ENCODE results near the gene KRT36.

KRT36 gene

GRCh38 chr17:41500131-41500911 lies 10.6 kb upstream of the KRT36 start:
- DNase-seq (ENCODE audit: low read depth, low spot score): no peak

DNA sequence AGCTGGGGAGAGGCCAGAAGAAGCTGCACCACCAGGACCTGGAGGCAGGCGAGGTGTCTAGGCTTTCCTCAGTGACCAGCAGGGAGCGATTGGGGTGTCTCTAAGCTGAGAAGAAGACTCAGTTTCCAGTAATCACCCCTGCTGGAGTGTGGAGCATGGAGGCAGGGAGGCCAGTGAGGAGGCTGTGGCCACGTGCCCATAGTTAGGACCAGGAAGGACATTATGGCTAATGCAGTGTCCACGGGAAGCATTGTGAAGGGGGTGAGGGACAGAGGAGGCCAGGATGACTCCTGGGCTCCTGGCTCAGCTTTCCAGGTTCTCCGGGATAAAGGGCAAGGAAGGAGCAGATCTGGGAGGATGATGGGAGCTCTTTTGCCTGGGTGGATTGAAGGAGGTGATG lies 10.0 kb upstream of the KRT36 start:
- no peak for DNase-seq (ENCODE audit: low read depth, low spot score)

DNA sequence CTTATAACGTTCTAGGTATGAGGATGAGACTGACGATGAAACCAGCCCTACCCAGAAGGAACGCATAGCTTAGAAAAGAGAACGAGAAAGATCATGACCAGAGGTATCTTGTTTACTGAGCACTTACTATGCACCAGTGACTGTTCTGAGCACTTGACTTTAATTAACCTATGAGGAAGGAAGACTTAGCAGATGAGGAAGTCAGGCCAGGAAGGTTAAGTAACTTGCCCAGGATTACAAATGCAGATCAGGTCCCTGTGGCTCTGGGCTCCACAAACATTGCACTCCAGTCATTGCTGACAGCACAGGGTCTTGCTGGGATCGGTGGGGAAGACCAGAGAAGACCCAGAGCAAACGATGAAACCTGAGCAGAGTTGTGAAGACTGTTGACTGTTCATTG lies 8.6 kb upstream of the KRT36 start:
- no peak for DNase-seq (ENCODE audit: low read depth, low spot score)

- peak; percentile 39 for DNase-seq (ENCODE audit: low read depth, low spot score)
These were observed 7.2 kb upstream of the KRT36 start for GRCh38 chr17:41496803-41497484.

- DNase-seq (ENCODE audit: low read depth, low spot score): no peak
These were observed 4.8 kb upstream of the KRT36 start for GRCh38 chr17:41494524-41494923.

DNA sequence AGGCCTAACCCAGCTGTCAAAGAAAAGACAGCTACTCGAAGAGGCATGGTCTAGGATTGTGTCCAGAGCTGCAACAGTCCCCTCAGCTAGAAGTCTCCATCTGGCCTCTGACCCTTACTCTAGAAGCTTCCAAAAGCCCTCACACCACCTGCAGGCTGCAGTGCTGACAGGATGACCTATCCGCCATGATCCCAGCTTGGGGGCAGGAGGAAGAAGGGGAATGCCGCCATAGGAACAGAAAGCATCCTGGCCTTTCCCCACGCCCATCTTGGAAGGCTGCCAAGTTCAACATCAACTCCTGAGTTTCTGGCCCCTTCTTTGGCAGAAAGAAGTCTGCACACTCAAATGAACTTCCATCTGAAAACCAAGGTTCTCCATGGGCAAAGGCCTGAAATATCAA lies 3.1 kb upstream of the KRT36 start:
- peak; percentile 85 for DNase-seq (ENCODE audit: low read depth, low spot score)

DNA sequence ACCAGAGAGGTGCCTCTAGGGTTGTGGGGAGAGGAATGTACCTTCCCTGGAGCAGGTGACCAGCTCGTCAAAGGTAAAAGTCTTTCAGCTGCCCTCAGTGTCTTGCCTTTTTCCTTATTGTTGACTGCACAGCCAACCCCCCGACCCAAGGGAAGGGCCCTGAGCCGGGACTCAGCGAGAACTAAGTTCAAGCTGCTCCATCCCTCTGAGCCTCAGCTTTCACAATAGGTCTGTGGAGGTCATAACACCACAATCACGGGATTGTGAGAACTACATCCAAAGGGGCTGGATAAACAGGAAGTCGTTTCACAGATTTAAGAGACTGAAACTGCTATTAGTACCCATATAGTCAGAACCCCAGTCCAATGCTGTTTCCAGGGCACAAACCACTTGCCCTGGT lies 2.6 kb upstream of the KRT36 start:
- DNase-seq (ENCODE audit: low read depth, low spot score): peak; percentile 26

DNA sequence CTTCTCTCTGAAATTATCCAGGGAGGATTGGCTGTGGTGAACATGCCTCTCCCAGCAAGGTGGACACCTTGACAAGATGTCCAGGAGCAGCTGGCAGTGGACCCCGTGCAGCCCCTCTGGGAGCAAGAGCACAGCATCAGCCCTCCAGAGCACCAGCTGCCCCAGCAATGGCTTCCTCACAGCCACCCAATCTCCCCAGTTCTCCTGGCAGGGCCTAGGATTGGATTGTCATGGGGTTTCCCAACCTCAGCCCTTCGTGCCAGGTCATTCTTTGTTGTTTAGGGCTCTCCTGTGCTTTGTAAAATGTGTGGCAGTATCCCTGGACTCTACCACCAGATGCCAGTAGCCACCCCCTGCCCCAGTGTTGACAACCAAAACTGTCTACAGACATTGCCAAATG lies 1.8 kb upstream of the KRT36 start:
- DNase-seq (ENCODE audit: low read depth, low spot score): no peak

GRCh38 chr17:41490000-41490990 lies 585 bp upstream of the KRT36 start:
- DNase-seq (ENCODE audit: low read depth, low spot score): no peak

DNA sequence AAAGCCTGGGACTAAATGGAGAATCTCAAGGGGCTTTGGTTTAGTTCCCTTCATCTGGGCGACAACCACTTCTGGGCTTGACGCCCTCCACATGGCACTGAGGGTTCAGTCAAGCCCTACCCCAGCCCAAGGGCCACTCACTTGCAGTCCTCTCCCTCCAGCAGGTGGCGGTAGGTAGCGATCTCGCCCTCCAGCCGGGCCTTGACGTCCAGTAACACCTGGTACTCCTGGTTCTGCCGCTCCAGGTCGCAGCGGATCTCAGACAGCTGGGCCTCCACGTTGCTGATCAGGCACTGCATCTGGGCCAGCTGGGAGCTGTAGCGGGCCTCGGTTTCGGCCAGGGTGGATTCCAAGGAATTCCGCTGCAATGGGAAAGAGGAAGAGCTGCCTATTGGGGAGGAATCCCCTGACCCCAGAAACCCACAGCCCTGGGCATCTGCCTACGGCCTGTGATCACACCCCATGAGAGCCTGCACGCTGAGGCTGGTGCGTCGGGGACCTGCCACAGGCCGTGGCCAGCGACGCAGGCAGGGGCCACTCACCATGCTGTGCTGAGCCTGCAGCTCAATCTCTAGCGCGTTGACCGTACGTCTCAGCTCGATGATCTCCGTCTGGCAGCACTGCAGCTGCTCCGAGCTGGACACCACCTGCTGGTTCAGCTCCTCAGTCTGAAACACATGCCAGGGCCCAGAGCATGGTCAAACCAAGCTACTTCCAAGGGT lies 2.7 kb downstream of the KRT36 start:
- no peak for DNase-seq (ENCODE audit: low read depth, low spot score)

GRCh38 chr17:41486316-41486715 lies 3.4 kb downstream of the KRT36 start:
- DNase-seq (ENCODE audit: low read depth, low spot score): no peak

DNA sequence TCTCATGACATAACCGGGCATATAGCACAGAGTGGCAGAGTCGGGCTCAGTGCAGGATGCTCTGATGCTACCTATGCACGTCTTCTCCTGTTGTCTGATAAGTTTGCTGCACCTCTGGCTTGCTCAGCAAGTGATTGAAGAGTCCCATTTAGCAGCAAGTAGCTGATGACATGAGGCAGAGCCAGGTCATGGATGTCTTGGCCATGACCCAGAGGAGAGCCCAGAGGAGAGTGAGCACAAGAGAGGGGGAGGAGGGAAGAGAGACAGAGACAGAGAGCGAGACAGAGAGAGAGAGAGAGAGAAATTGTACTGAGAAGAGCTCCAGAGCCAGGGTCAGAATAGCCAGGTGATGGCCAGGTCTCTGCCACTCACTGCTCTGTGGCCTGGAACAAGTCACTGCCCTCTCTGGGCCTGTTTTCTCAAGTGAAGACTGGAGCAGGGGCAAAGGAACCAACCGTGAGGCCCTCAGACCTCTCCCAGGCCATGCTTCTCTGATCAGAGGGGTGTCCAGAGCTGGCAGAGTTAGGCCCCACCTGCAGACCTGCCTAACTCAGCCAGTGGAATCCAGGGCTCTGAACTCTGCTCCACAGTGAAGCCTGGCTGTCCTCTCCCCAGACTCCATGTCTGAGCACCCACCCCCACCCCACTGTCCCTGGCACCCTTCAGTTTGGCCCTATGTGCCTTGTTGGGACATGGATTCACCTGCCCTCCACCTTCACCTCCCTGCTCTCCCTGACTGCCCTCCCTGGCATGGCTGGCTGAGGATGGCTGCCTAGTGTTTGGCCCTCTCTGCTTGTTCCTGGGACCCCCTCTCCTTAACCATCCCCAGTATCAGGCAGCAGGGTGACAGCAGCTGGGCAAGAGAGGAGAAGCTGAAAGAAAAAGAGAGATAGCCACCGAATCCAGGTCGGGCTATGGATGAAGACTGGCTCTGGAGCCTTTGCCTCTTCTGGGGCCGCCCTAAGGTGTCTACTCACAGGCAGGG lies 4.5 kb downstream of the KRT36 start:
- no peak for DNase-seq (ENCODE audit: low read depth, low spot score)

- no peak for DNase-seq (ENCODE audit: low read depth, low spot score)
These were observed 5.5 kb downstream of the KRT36 start for GRCh38 chr17:41483991-41484826.

GRCh38 chr17:41483531-41483930 lies 6.2 kb downstream of the KRT36 start:
- DNase-seq (ENCODE audit: low read depth, low spot score): no peak

- no peak for DNase-seq (ENCODE audit: low read depth, low spot score)
These were observed 8.7 kb downstream of the KRT36 start, which contains the start of gene KRT35 for GRCh38 chr17:41481036-41481435. Gene KRT35, minus strand, starts transcription at chr17:41481151. Its CDS starts 54 bp downstream, at chr17:41481097.

GRCh38 chr17:41480581-41480980 lies 9.1 kb downstream of the KRT36 start:
- DNase-seq (ENCODE audit: low read depth, low spot score): no peak

- DNase-seq (ENCODE audit: low read depth, low spot score): no peak
These were observed 9.6 kb downstream of the KRT36 start for GRCh38 chr17:41480136-41480535.

DNA sequence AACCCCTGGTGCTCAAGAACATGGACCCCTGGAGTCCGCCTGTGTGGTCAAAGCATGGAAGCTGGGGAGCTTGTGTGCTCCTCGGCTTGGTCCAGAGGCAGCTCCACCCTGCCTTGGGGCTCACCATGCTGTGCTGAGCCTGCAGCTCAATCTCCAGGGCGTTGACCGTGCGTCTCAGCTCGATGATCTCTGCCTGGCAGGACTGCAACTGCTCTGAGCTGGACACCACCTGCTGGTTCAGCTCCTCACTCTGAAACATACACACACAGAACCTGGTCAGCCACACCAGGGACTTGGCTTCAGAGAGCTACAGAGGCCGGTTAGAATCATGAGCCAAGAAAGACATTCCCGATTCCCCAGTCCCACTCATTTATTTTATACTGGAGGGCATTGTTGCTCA lies 11.5 kb downstream of the KRT36 start:
- no peak for DNase-seq (ENCODE audit: low read depth, low spot score)

All from smooth muscle cell of the brain vasculature (primary cell).